NCI-H1436 (cell line): ENCODE results near the gene NAB2.
"Not testable (repeated sequence)": the region's sequence is repeated elsewhere in the genome, so short reads cannot be mapped to it uniquely, and the experiment has no call there.

Experiments
- DNase-seq: peaks from one replicate; lab custom pipeline; 2025; lab: John Stamatoyannopoulos, UW

Gene NAB2

GRCh38 chr12:57110104-57111030, 21.5 kb downstream of the NAB2 start:
- DNase-seq = peak; percentile 17

GRCh38 chr12:57111031-57111734, 22.3 kb downstream of the NAB2 start, which contains the start of gene STAT6:
TSS of gene STAT6 (minus strand) at chr12:57111362. CDS start at chr12:57108278, 3,084 bp downstream.
- peak; percentile 47 for DNase-seq

DNA sequence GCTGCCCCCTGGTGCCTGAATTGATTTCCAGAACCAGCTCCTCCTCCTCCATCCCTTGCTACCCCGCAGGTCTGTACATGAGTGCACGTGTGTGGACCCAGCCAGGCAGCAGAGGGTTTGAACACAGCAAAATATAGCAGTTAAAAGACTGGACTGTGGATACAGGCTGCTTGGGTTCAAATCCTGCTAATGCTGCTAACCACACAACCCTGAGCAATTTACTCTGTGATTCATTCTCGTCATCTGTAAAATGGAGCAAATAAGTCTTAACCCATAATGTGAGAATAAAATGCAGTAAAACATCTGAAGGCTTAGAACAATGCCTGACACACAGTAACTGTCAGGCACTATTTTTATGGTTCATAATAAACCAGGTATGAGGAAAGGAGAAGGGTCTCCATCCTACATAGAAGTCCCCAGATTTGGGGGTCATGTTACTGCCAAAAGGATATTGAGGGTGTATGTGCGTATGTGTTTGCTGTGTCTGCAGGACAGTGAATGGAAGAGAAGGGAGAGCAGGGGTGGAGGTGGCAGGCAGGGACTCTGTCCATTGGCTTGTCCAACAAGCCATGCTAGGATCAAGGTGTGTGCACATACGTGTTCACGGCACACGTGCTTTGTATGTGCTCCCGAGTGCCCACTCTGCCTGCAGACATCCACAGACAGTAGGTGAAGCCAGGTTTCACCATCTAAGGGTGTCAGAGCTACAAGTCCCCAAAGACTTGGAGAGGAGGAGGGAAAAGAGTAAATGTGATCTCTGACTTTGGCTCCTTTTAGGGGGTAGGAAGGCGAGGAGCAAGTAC, 23.8 kb downstream of the NAB2 start:
- no peak for DNase-seq

DNA sequence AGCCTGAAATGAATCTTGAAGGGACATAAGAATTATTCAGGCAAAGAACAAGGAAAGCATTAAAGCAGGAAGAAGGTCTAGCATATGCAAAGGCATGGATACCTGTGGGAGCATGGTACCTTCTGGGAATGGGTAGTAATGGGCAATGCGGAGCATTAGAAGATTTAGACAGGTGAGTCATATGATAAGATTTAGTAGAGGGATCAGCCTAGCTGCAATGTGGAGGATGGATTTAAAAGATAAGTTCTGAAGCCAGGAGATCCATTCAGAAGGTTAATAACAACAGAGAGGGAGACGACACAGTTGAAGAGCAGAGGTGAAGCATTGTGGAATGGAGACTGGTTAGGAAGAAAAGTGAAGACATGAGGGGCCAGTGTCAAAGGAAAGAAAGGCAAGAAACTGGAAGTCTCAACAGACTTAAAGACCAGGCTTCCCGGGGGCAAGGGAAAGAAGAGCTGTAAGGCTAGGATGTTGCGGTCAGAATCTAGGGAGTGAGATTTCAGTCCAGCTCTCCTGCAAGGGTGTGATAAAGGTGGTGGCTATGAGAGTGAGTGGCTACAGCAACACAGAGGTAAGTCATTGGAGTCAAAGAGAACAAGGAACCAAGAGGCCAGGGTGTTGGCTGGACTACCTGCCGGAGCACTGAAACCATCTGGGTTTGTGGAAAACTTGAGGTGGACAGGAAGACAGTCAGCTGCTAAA, 27.8 kb downstream of the NAB2 start:
- no peak for DNase-seq

GRCh38 chr12:57118711-57119271, 29.9 kb downstream of the NAB2 start:
- no peak for DNase-seq

DNA sequence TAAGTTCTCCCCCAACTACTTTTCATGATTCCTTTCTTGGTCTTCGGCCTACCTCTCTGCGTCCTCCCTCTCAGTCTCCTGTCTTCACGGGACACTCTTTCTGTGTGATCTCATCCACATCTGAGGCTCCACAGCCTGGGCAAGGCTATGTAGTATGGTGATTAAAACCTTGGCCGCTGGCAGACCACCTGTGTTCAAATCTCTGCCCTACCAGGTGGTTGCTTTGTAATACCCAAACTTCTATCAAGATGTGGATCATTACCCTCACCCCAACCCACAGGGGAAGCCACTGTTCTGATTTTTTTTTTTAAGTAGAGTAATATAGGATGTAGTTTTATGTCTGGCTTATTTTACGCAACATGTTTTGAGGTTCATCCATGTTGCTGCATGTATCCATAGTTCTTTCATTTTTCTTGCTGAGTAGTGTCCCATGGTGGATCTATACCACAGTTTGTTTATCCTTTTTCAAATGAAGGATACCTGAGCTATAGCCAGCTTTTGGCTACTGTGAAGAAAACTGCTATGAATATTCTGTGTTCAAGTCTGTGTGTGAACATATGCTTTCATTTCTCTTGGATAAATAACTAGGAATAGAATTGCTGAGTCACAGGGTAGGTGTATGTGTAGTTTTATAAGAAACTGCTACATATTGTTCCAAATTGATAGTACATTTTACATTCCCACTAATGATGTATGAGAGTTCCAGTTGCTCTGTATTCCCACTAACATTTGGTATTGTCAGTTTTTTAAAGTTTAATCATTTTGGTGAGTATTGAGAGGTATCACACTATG, 30.6 kb downstream of the NAB2 start:
- DNase-seq = no peak

GRCh38 chr12:57120718-57121117, 31.8 kb downstream of the NAB2 start:
- DNase-seq = not testable (repeated sequence)

DNA sequence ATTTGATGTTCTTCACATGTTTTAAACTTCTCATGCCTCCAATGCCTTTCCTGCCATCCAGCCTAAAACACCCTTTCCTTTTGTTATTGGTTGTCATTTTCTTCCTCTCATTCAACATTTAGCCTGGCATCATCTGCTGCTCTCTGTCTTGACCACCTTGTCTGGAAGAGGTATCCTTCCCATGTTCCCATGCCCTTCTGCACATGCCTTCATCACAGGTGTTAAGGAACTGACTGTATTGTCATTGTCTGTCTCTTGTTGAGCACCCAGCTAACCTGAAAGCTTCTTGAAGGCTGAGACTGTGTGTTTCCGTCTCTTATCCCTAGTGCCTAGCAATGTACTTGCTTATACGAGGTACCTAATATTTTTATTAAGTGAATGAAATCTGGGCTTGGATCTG, 34.9 kb downstream of the NAB2 start:
- DNase-seq = no peak

- DNase-seq = peak; percentile 62
These were observed 35.5 kb downstream of the NAB2 start for GRCh38 chr12:57124261-57124877.

GRCh38 chr12:57126061-57126460, 37.1 kb downstream of the NAB2 start:
- no peak for DNase-seq

DNA sequence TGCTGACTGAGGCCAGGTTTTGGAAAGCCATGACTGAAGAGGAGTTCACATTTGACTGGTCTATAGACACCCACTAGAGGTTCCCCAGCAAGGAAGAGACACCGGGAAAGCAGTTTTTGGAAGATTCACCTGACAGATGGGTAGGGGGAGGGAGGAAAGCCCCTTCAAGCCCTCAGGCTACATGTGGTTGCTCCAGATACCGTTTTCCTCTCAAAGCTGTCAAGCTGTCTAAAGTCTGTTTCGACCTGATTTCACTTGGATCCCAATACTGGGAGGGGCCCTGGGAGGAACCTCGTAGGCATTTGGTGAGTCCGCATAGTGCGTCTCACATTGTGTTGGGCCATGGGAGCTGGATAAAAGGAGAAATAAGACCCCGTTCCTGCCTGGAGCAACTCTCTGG, 37.6 kb downstream of the NAB2 start:
- no peak for DNase-seq

- no peak for DNase-seq
These were observed 38.3 kb downstream of the NAB2 start for GRCh38 chr12:57127101-57127725.

DNA sequence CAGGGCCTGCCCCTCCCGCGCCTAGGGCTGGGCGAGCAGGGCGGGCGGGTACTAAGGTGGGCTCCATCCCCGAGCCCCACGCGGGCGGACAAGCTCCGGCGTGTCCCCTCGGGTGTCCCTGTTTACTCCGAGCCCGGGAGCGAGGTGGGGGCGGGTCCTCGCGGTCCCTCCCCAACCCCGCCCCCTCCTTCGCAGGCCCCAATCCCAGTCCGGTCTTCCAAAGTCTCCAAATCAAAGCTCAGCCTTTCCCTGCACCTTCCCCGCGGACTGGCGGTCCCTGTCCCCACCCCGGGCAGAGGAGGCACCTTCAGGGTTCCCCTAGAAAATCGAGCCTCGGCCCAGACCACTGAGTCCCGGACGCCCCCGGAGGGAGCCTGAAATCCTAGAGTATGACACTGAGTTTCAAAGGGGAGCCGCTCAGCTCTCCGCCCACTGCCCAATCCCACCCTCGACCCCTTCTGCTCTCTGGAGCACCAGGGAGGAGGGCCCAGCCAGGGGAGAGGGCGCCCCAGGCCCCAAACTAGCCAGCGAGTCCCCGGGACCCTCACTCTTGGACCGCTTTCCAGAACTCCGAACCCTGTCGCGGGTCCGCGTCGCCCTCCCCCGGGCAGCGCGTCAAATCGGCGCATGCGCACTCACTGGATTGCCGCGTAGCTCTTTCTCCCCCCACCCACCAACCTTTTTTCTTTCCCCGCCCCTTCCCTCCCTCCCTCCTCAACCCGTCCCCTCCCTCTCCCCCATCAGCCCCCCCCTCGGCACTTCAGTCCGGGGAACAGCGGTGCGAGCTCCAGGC, 39.0 kb downstream of the NAB2 start, which contains the start of gene LRP1:
Gene LRP1, plus strand, starts transcription at position 758 of the 793 bp plus-strand sequence. CDS start 482 bp downstream, outside the sequence.
- peak; percentile 75 for DNase-seq

DNA sequence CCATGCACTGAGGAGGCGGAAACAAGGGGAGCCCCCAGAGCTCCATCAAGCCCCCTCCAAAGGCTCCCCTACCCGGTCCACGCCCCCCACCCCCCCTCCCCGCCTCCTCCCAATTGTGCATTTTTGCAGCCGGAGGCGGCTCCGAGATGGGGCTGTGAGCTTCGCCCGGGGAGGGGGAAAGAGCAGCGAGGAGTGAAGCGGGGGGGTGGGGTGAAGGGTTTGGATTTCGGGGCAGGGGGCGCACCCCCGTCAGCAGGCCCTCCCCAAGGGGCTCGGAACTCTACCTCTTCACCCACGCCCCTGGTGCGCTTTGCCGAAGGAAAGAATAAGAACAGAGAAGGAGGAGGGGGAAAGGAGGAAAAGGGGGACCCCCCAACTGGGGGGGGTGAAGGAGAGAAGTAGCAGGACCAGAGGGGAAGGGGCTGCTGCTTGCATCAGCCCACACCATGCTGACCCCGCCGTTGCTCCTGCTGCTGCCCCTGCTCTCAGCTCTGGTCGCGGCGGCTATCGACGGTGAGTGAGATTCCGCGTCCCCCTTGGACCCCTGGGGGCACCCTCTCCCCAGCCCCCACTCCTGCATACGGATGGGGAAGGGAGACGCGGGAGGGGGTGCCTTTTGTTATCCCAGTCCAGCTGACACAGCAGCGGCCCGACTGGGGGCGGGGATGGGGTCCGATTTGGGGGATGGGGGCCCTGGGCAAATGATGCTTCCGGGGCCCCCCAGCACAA, 39.8 kb downstream of the NAB2 start:
- no peak for DNase-seq

- DNase-seq = no peak
These were observed 40.5 kb downstream of the NAB2 start for GRCh38 chr12:57129321-57129842.

GRCh38 chr12:57129889-57130288, 41.0 kb downstream of the NAB2 start:
- DNase-seq = no peak

DNA sequence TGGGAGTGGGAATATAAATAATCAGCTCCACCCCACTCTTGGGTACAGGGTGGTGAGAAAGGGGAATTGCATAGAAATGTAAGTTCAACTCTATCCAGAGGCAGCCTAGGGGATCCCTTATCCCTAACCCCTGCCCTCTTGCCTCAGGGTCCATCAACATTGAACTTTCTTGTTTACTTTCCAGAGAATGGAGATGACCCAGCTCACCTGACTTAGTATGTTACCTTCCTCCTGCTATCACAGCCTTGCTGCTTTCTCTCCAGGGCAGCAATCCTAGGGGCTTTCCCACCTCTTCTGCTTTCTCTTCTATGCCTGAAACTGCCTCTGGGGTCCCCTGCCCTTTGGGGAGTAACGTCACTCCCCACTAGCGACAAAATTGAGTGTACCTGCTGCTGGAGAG, 42.0 kb downstream of the NAB2 start:
- no peak for DNase-seq
